HG02973 (cell line): ENCODE measurements around the gene PRDM16.

Source experiments
- ATAC-seq: cut with Tn5 transposase; IDR thresholded peaks from one replicate; pipeline ENCODE4 v1.9.1; 2021; ENCODE audit warnings: moderate library complexity; ENCODE audit not compliant: unreplicated experiment

PRDM16 gene

GRCh38 chr1:3327389-3327702, 258.3 kb downstream of the PRDM16 start:
- no peak for ATAC-seq

- ATAC-seq, result no peak
Observed at GRCh38 chr1:3327936-3328590, 259.1 kb downstream of the PRDM16 start.

GRCh38 chr1:3329640-3330281, 260.8 kb downstream of the PRDM16 start:
- ATAC-seq, result no peak

- ATAC-seq, result no peak
Observed at GRCh38 chr1:3330771-3331245, 261.8 kb downstream of the PRDM16 start.

- ATAC-seq, result no peak
Observed at GRCh38 chr1:3331564-3331963, 262.6 kb downstream of the PRDM16 start.

- no peak for ATAC-seq
Observed at GRCh38 chr1:3332043-3332442, 263.0 kb downstream of the PRDM16 start.

GRCh38 chr1:3332662-3333061, 263.7 kb downstream of the PRDM16 start:
- no peak for ATAC-seq

GRCh38 chr1:3333903-3334302, 264.9 kb downstream of the PRDM16 start:
- ATAC-seq, result no peak

- no peak for ATAC-seq
Observed at GRCh38 chr1:3334366-3334765, 265.4 kb downstream of the PRDM16 start.

GRCh38 chr1:3335754-3336640, 267.0 kb downstream of the PRDM16 start:
- no peak for ATAC-seq

GRCh38 chr1:3336641-3337630, 267.9 kb downstream of the PRDM16 start:
- ATAC-seq, result no peak

- no peak for ATAC-seq
Observed at GRCh38 chr1:3337798-3338724, 269.1 kb downstream of the PRDM16 start.

- ATAC-seq, result no peak
Observed at GRCh38 chr1:3338725-3339070, 269.7 kb downstream of the PRDM16 start.

GRCh38 chr1:3339856-3340255, 270.9 kb downstream of the PRDM16 start:
- no peak for ATAC-seq

- ATAC-seq, result no peak
Observed at GRCh38 chr1:3340548-3341235, 271.7 kb downstream of the PRDM16 start.

- no peak for ATAC-seq
Observed at GRCh38 chr1:3341236-3341994, 272.4 kb downstream of the PRDM16 start.

- no peak for ATAC-seq
Observed at GRCh38 chr1:3342960-3343359, 274.0 kb downstream of the PRDM16 start.

- ATAC-seq, result no peak
Observed at GRCh38 chr1:3344395-3344794, 275.4 kb downstream of the PRDM16 start.
